Suprapubic skin (tissue), 4 donors: ENCODE measurements around the gene SLC22A9. TPM values are rescaled to one million over a fixed set of nuclear protein-coding genes. Genes with fewer than 3 reads are reported as not detected.
"Not testable (repeated sequence)": the region's sequence is repeated elsewhere in the genome, so short reads cannot be mapped to it uniquely, and the experiment has no call there.

Source experiments
- DNase-seq, 2 donors: peaks; one replicate each; pipeline ENCODE4 v3.0.0-alpha.2; 2019; ENCODE audit warnings: low spot score in 2 of 2
- H3K27ac ChIP-seq: fragments of 200-600 bp; sonication (generic); one replicate; pipeline ENCODE4 v1.5.1; 2019
- H3K27me3 ChIP-seq: fragments of 200-600 bp; sonication (generic); one replicate; pipeline ENCODE4 v1.5.1; 2019
- H3K36me3 ChIP-seq: fragments of 200-600 bp; sonication (generic); one replicate; pipeline ENCODE4 v1.5.1; 2019
- H3K4me1 ChIP-seq: fragments of 200-600 bp; sonication (generic); one replicate; pipeline ENCODE4 v1.5.1; 2019
- H3K4me3 ChIP-seq: fragments of 200-600 bp; sonication (generic); one replicate; pipeline ENCODE4 v1.5.1; 2019; ENCODE audit warnings: mild to moderate bottlenecking
- H3K9me3 ChIP-seq: fragments of 200-600 bp; sonication (generic); one replicate; pipeline ENCODE4 v1.5.1; 2019
- CTCF ChIP-seq, 2 donors: fragments of 200-600 bp in 1 of 2; fragments of 450-650 bp in 1 of 2; sonication (generic) in 1 of 2; IDR thresholded peaks; one replicate each; pipeline ENCODE4 v1.5.1; 2016 to 2019; ENCODE audit warnings: antibody characterized with exemption in 2 of 2, mild to moderate bottlenecking in 1 of 2, moderate library complexity in 1 of 2
- EP300 ChIP-seq: sonication (generic); formaldehyde crosslinking; IDR thresholded peaks from one replicate; pipeline ENCODE4 v1.6.1; 2017; ENCODE audit warnings: antibody characterized with exemption
- POLR2A ChIP-seq, 2 donors: fragments of 450-650 bp; IDR thresholded peaks; one replicate each; pipeline ENCODE4 v1.6.1; 2017; ENCODE audit warnings: antibody characterized with exemption in 2 of 2, mild to moderate bottlenecking in 2 of 2, moderate library complexity in 2 of 2
- POLR2AphosphoS5 ChIP-seq, 3 donors: sonication (generic); formaldehyde crosslinking; IDR thresholded peaks; one replicate each; pipeline ENCODE4 v1.6.1; 2017; ENCODE audit warnings: antibody characterized with exemption in 3 of 3
- WGBS: methylation state at CpG from one replicate; pipeline ENCODE4 v1.1.5; 2018; 5-methylcytosine and 5-hydroxymethylcytosine counted together
- total RNA-seq, 4 donors: library from RNA; depleted of rRNA; stranded (reverse); fragments of >200 nt; gene quantifications; one replicate each; pipeline ENCODE4 v1.1.0, GENCODE V29; 2016

The SLC22A9 gene
- not detected for total RNA-seq

GRCh38 chr11:63369165-63369970 lies at the start of gene SLC22A9:
SLC22A9 (plus strand) TSS chr11:63369785; CDS start chr11:63370057, 272 bp downstream.
- DNase-seq = no peak
- Histone ChIP-seq H3K9me3 (peaks cover 3% of the 10 kb centered on the region), H3K27me3 (peaks cover 10% of the 10 kb centered on the region), H3K27ac (no peak within 1 kb of the TSS), H3K4me3 (no peak within 1 kb of the TSS), H3K4me1 (no peaks in the 10 kb centered on the region), H3K36me3 (no peaks in the 10 kb centered on the region)
- WGBS = 77% methylated on average over 10 of the region's 10 CpGs
- TF ChIP-seq POLR2A (IDR thresholded peaks at IDR 0.05) = no peak
- no peak for TF ChIP-seq CTCF (IDR thresholded peaks at IDR 0.05)
- no peak for TF ChIP-seq EP300
- TF ChIP-seq POLR2AphosphoS5 (IDR thresholded peaks at IDR 0.05) = no peak

GRCh38 chr11:63321723-63322122 lies 47.9 kb upstream of the SLC22A9 start:
- Histone ChIP-seq H3K4me1 (no peaks in the 10 kb centered on the region), H3K4me3 (no peak overlapping the region), H3K9me3 (peaks cover 8% of the 10 kb centered on the region), H3K27me3 (no peaks in the 10 kb centered on the region), H3K36me3 (no peaks in the 10 kb centered on the region), H3K27ac (no peak overlapping the region)
- DNase-seq = no peak
- TF ChIP-seq EP300 = no peak
- TF ChIP-seq POLR2A (IDR thresholded peaks at IDR 0.05) = no peak
- no peak for TF ChIP-seq POLR2AphosphoS5 (IDR thresholded peaks at IDR 0.05)
- no peak for TF ChIP-seq CTCF (IDR thresholded peaks at IDR 0.05)

GRCh38 chr11:63335089-63335488 lies 34.5 kb upstream of the SLC22A9 start:
- H3K27ac ChIP-seq, H3K36me3 ChIP-seq, H3K9me3 ChIP-seq, H3K4me1 ChIP-seq, H3K27me3 ChIP-seq, H3K4me3 ChIP-seq, DNase-seq: not testable (repeated sequence)
- WGBS = 82% methylated on average over 3 of the region's 3 CpGs

GRCh38 chr11:63337070-63337469 lies 32.5 kb upstream of the SLC22A9 start:
- no peak for DNase-seq
- Histone ChIP-seq H3K36me3 (no peaks in the 10 kb centered on the region), H3K4me3 (no peak overlapping the region), H3K27me3 (peaks cover 8% of the 10 kb centered on the region), H3K9me3 (peaks cover 5% of the 10 kb centered on the region), H3K4me1 (no peaks in the 10 kb centered on the region), H3K27ac (no peak overlapping the region)
- TF ChIP-seq EP300 = no peak
- no peak for TF ChIP-seq POLR2A (IDR thresholded peaks at IDR 0.05)
- TF ChIP-seq POLR2AphosphoS5 (IDR thresholded peaks at IDR 0.05) = no peak
- no peak for TF ChIP-seq CTCF (IDR thresholded peaks at IDR 0.05)
- WGBS = 88% methylated on average over 3 of the region's 3 CpGs

- Histone ChIP-seq H3K4me1 (no peaks in the 10 kb centered on the region), H3K36me3 (no peaks in the 10 kb centered on the region), H3K27me3 (no peaks in the 10 kb centered on the region), H3K4me3 (no peak overlapping the region), H3K27ac (no peak overlapping the region), H3K9me3 (no peaks in the 10 kb centered on the region)
- DNase-seq = no peak
- WGBS = 64% methylated on average over 1 of the region's 1 CpG
- no peak for TF ChIP-seq POLR2AphosphoS5 (IDR thresholded peaks at IDR 0.05)
- TF ChIP-seq POLR2A (IDR thresholded peaks at IDR 0.05) = no peak
- TF ChIP-seq CTCF (IDR thresholded peaks at IDR 0.05) = no peak
- no peak for TF ChIP-seq EP300
Observed at GRCh38 chr11:63343130-63343529, 26.5 kb upstream of the SLC22A9 start.
